PC-3 (cell line): Measurements from ENCODE around the gene PRSS33. TPM values are rescaled to one million over a fixed set of nuclear protein-coding genes. Genes with fewer than 3 reads are reported as not detected.

Source experiments
- ATAC-seq: fragments of 200-7000 bp; cut with Tn5 transposase; 2 replicates; pipeline ENCODE4 v1.9.1; 2020; ENCODE audit warnings: mild to moderate bottlenecking, moderate library complexity
- BruUV-seq: library from RNA; stranded (reverse); fragments of 400-500 nt; replicated peaks from 2 replicates; lab custom pipeline; 2021; lab: Mats Ljungman, UMichigan
- CTCF ChIA-PET: fragments of 300-600 bp; sonication (Branson Sonifier 250); formaldehyde crosslinking; loops from one replicate; lab custom pipeline; 2022; ENCODE audit warnings: antibody characterized with exemption; lab: Charles Lee
- POLR2A ChIA-PET: fragments of 300-600 bp; sonication (Branson Sonifier 250); formaldehyde crosslinking; loops from one replicate; lab custom pipeline; 2022; ENCODE audit warnings: antibody characterized with exemption; ENCODE audit not compliant: unreplicated experiment; lab: Charles Lee
- DNase-seq: peaks from one replicate; pipeline ENCODE4 v3.0.0-alpha.2; 2015
- H2AFZ ChIP-seq: fragments of 300-600 bp; sonication (generic); 2 replicates; pipeline ENCODE4 v1.6.0; 2016; ENCODE audit warnings: antibody characterized with exemption, low read length
- H3F3A ChIP-seq: fragments of 300-600 bp; sonication (generic); one replicate; pipeline ENCODE4 v1.6.0; 2017; ENCODE audit warnings: antibody characterized with exemption, low read length, control low read depth, mild to moderate bottlenecking; ENCODE audit not compliant: unreplicated experiment
- H3K27ac ChIP-seq: fragments of 300-600 bp; sonication (generic); 2 replicates; pipeline ENCODE4 v1.5.1; 2016; ENCODE audit warnings: mild to moderate bottlenecking, low read length
- H3K27me3 ChIP-seq: fragments of 300-600 bp; sonication (generic); 2 replicates; pipeline ENCODE4 v1.6.1; 2016; ENCODE audit warnings: low read length, mixed read lengths
- H3K36me3 ChIP-seq: fragments of 300-600 bp; sonication (generic); 2 replicates; pipeline ENCODE4 v1.6.1; 2016; ENCODE audit warnings: low read depth, mixed run types, low read length, mixed read lengths
- H3K4me1 ChIP-seq: fragments of 300-600 bp; sonication (generic); 2 replicates; pipeline ENCODE4 v1.5.1; 2016; ENCODE audit warnings: low read length; ENCODE audit not compliant: insufficient read depth
- H3K4me2 ChIP-seq: fragments of 300-600 bp; sonication (generic); 2 replicates; pipeline ENCODE4 v1.6.0; 2016; ENCODE audit warnings: low read length
- H3K4me3 ChIP-seq: fragments of 300-600 bp; sonication (generic); 2 replicates; pipeline ENCODE4 v1.5.1; 2016; ENCODE audit warnings: mild to moderate bottlenecking, low read length, mixed read lengths
- H3K79me2 ChIP-seq: fragments of 300-600 bp; sonication (generic); 2 replicates; pipeline ENCODE4 v1.6.1; 2017; ENCODE audit warnings: low read length, mixed read lengths
- H3K9ac ChIP-seq: fragments of 300-600 bp; sonication (generic); 2 replicates; pipeline ENCODE4 v1.6.0; 2016; ENCODE audit warnings: mild to moderate bottlenecking, low read length
- H3K9me2 ChIP-seq: fragments of 300-600 bp; sonication (generic); replicated peaks from 2 replicates; pipeline ENCODE4 v1.6.1; 2016; ENCODE audit warnings: mixed run types, low read length, mixed read lengths
- H3K9me3 ChIP-seq: fragments of 300-600 bp; sonication (generic); 2 replicates; pipeline ENCODE4 v1.6.1; 2016; ENCODE audit warnings: low read length, mixed read lengths
- H4K20me1 ChIP-seq: fragments of 300-600 bp; sonication (generic); 2 replicates; pipeline ENCODE4 v1.6.1; 2016; ENCODE audit warnings: low read length, mixed read lengths
- EZH2 ChIP-seq: fragments of 300-600 bp; sonication (generic); IDR thresholded peaks from one replicate; pipeline ENCODE4 v1.6.1; 2017; ENCODE audit warnings: antibody characterized with exemption, mild to moderate bottlenecking, low read length; ENCODE audit not compliant: unreplicated experiment
- EZH2phosphoT487 ChIP-seq: fragments of 300-600 bp; sonication (generic); IDR thresholded peaks from 2 replicates; pipeline ENCODE4 v1.6.1; 2018; ENCODE audit warnings: mild to moderate bottlenecking, antibody characterized with exemption, low read length, borderline replicate concordance
- intact Hi-C: fragments of 100-400 bp; cut with micrococcal nuclease; formaldehyde crosslinking; loops from 2 replicates; pipeline ENCODE4 v1.9.0; 2023
- total RNA-seq: library from RNA; depleted of rRNA; stranded (reverse); fragments of >200 nt; gene quantifications from 2 replicates; pipeline ENCODE4 v1.2.3, GENCODE V29; 2014
- TF ChIP-seq, protein P1 (sequence below): fragments of 300-600 bp; sonication (generic); conservative IDR thresholded peaks from 2 replicates; pipeline ENCODE4 v1.5.1; 2017; ENCODE audit warnings: antibody characterized with exemption, low read depth, mild to moderate bottlenecking, low read length

Gene PRSS33
- total RNA-seq, 1 experiment from 2014 or later = 0.11 TPM

DNA sequence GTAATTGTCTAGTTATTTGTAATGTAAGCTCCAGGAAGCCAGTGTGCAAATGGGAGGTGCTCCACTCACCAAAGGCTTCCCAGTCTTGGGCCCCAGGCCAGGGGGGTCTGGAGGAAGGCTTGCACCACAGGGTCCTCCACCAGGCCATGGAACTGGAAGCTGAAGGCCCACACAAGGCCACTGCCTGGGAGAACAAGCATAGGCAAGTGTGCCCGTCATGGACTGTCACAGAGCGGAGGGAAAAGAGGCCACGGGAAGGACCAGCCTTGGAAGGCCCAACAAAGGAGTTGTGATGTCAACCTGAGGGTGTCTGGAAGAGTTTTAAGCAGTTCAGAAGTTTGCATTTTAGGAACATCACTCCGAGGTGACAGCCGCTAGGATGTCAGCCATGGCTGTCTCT lies 37.9 kb downstream of the PRSS33 start:
- POLR2A ChIA-PET = no interaction called here
- Histone ChIP-seq H2AFZ (no peak overlapping the region), H3K9ac (no peak overlapping the region), H3F3A (no peaks in the 10 kb centered on the region), H3K79me2 (peaks cover 30% of the 10 kb centered on the region), H3K27me3 (no peaks in the 10 kb centered on the region), H3K9me2 (no peaks in the 10 kb centered on the region), H3K36me3 (peaks cover 3% of the 10 kb centered on the region; the same call in 1 of the 2 replicates), H3K27ac (no peak overlapping the region), H3K9me3 (no peaks in the 10 kb centered on the region), H3K4me2 (no peak overlapping the region), H3K4me1 (peaks cover 10% of the 10 kb centered on the region), H4K20me1 (peaks cover 15% of the 10 kb centered on the region), H3K4me3 (no peak overlapping the region)
- BruUV-seq = no TSS peak
- intact Hi-C loops = no loop called here
- CTCF ChIA-PET = no interaction called here
- TF ChIP-seq EZH2phosphoT487 = no peak
- DNase-seq = no peak
- no peak for ATAC-seq

DNA sequence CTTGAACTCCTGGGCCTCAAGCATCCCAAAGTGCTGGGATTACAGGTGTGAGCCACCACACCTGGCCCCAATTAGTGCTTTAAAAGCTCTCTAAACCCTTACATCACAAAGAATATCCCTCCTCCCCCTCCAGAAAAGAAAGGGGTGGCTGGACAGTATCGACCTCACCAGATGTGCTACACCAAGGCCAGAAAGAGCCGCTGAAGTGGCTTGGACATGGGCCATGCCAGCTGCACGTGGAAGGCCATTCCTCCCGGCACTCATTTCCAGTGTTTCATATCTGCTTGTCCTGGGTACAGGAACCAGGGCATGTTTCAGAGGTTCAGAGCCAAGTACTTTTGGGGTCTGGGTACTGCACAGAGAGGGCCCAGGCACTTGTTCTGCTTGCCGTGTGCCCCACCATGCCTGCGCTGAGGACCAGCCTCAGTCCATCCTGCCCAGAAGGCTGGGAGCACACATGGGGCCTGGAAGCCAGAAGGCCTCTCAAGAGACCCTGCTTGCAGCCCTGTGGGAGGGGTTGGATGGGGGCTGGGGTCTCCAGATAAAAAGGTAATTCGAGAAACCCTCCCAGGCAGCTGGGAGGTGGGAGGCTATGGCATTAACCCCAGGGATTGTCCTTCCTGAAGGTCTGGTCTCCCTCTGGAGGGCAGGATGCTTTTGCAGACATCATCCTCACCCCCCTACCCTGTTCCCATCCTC lies 38.5 kb downstream of the PRSS33 start:
- no peaks in the 10 kb centered on the region for H3F3A ChIP-seq
- H3K27ac ChIP-seq = no peak overlapping the region
- ChIA-PET CTCF (no interaction called here), POLR2A (no interaction called here)
- no peaks in the 10 kb centered on the region for H3K9me3 ChIP-seq
- DNase-seq (no peak), ATAC-seq (no peak)
- intact Hi-C loops = no loop called here
- H3K27me3 ChIP-seq = no peaks in the 10 kb centered on the region
- H3K4me1 ChIP-seq = peaks cover 9% of the 10 kb centered on the region
- 0 out of 2 replicates have a peak, but pooled peaks cover 3% of the 10 kb centered on the region for H3K36me3 ChIP-seq
- H3K4me2 ChIP-seq = no peak overlapping the region
- H3K9ac ChIP-seq = no peak overlapping the region
- no peak overlapping the region for H3K4me3 ChIP-seq
- H3K9me2 ChIP-seq = no peaks in the 10 kb centered on the region
- TF ChIP-seq, protein P1, sequence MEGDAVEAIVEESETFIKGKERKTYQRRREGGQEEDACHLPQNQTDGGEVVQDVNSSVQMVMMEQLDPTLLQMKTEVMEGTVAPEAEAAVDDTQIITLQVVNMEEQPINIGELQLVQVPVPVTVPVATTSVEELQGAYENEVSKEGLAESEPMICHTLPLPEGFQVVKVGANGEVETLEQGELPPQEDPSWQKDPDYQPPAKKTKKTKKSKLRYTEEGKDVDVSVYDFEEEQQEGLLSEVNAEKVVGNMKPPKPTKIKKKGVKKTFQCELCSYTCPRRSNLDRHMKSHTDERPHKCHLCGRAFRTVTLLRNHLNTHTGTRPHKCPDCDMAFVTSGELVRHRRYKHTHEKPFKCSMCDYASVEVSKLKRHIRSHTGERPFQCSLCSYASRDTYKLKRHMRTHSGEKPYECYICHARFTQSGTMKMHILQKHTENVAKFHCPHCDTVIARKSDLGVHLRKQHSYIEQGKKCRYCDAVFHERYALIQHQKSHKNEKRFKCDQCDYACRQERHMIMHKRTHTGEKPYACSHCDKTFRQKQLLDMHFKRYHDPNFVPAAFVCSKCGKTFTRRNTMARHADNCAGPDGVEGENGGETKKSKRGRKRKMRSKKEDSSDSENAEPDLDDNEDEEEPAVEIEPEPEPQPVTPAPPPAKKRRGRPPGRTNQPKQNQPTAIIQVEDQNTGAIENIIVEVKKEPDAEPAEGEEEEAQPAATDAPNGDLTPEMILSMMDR = no peak
- TF ChIP-seq EZH2phosphoT487 (no peak), EZH2 (no peak)
- no TSS peak for BruUV-seq
- peaks cover 24% of the 10 kb centered on the region for H3K79me2 ChIP-seq
- no peak overlapping the region for H2AFZ ChIP-seq
- H4K20me1 ChIP-seq = peaks cover 9% of the 10 kb centered on the region

DNA sequence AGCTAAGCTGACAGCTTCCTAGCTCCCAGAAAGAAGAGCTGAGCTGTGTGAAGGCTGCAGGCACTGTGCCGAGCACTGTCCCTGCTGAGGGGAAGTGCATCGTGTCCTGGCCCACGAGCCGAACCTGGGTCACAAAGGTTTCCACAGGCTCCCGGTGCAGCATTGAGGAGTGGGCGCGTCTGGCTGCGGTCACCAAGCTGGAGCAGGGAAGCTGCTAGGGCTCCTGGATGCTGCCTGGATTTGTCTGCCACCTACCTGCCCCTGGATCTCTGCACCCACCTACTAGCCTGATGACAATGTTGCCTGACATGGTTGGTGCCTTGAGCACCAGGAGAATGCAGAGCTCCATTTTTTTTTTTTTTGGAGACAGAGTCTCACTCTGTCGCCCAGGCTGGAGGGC lies 41.4 kb downstream of the PRSS33 start:
- H3K79me2 ChIP-seq = peaks cover 4% of the 10 kb centered on the region; the same call in 1 of the 2 replicates
- H3K9me3 ChIP-seq = no peaks in the 10 kb centered on the region
- ChIA-PET CTCF (no interaction called here), POLR2A (no interaction called here)
- H3K4me3 ChIP-seq = no peak overlapping the region
- intact Hi-C loops = no loop called here
- H3K4me2 ChIP-seq = no peak overlapping the region
- no peaks in the 10 kb centered on the region for H3K9me2 ChIP-seq
- H3K27me3 ChIP-seq = no peaks in the 10 kb centered on the region
- TF ChIP-seq, protein P1 = no peak
- TF ChIP-seq EZH2 = no peak
- no peaks in the 10 kb centered on the region for H3K4me1 ChIP-seq
- H3K36me3 ChIP-seq = no peaks in the 10 kb centered on the region
- DNase-seq = no peak
- H4K20me1 ChIP-seq = no peaks in the 10 kb centered on the region
- H3K27ac ChIP-seq = no peak overlapping the region
- no peak for ATAC-seq
- H3F3A ChIP-seq = no peaks in the 10 kb centered on the region
- no peak overlapping the region for H3K9ac ChIP-seq
- BruUV-seq = no TSS peak
- H2AFZ ChIP-seq = no peak overlapping the region
